Liver (tissue), 9 donors: ENCODE results near the gene FRYL. TPM values are rescaled to one million over a fixed set of nuclear protein-coding genes. Genes with fewer than 3 reads are reported as not detected.

Experiments
- DNase-seq: peaks from one replicate; pipeline ENCODE4 v3.0.0-alpha.2; 2017; ENCODE audit warnings: low spot score
- H3K27ac ChIP-seq, 2 donors: one replicate each; pipeline ENCODE4 v1.7.0; 2013; ENCODE audit warnings: inconsistent platforms in 2 of 2, low read length in 2 of 2, control low read depth in 1 of 2, low read depth in 1 of 2, mild to moderate bottlenecking in 1 of 2
- H3K27me3 ChIP-seq, 4 donors: one replicate each; pipeline versions ENCODE4 v1.6.1 to v1.7.0; 2013; ENCODE audit warnings: low read length in 3 of 4, inconsistent platforms in 1 of 4, mild to moderate bottlenecking in 1 of 4, moderate library complexity in 1 of 4; ENCODE audit not compliant: control insufficient read depth in 4 of 4, insufficient read depth in 4 of 4
- H3K36me3 ChIP-seq, 4 donors: one replicate each; pipeline versions ENCODE4 v1.6.1 to v1.7.0; 2013; ENCODE audit warnings: low read length in 3 of 4, mild to moderate bottlenecking in 3 of 4, low read depth in 1 of 4, moderate library complexity in 1 of 4; ENCODE audit not compliant: control insufficient read depth in 4 of 4, insufficient read depth in 3 of 4
- H3K4me1 ChIP-seq, 4 donors: one replicate each; pipeline versions ENCODE4 v1.6.1 to v1.7.0; 2013; ENCODE audit warnings: low read length in 3 of 4, mild to moderate bottlenecking in 3 of 4, moderate library complexity in 1 of 4; ENCODE audit not compliant: control insufficient read depth in 4 of 4, insufficient read depth in 4 of 4
- H3K4me3 ChIP-seq, 3 donors: one replicate each; pipeline versions ENCODE4 v1.6.1 to v1.7.0; 2013; ENCODE audit warnings: low read length in 3 of 3, control low read depth in 1 of 3, low read depth in 1 of 3, mild to moderate bottlenecking in 1 of 3
- H3K9ac ChIP-seq, 2 donors: one replicate each; pipeline ENCODE4 v1.7.0; 2013; ENCODE audit warnings: low read length in 2 of 2, mild to moderate bottlenecking in 2 of 2, moderate library complexity in 2 of 2, control low read depth in 1 of 2, low read depth in 1 of 2
- H3K9me3 ChIP-seq, 4 donors: one replicate each; pipeline versions ENCODE4 v1.6.1 to v1.7.0; 2013; ENCODE audit warnings: low read length in 3 of 4; ENCODE audit not compliant: control insufficient read depth in 4 of 4
- ATF3 ChIP-seq: IDR thresholded peaks from 2 replicates; pipeline ENCODE4 v1.6.1; 2016; ENCODE audit warnings: antibody characterized with exemption
- CTCF ChIP-seq: fragments of 150-350 bp; IDR thresholded peaks from 2 replicates; pipeline ENCODE4 v1.5.1; 2017; ENCODE audit warnings: improper control_type of control experiment, low read depth, low read length; ENCODE audit not compliant: missing input control
- EGR1 ChIP-seq, 2 donors: IDR thresholded peaks; 2 replicates each; pipeline ENCODE4 v1.6.1; 2016 to 2018; ENCODE audit warnings: antibody characterized with exemption in 2 of 2, low read depth in 2 of 2
- FOXA1 ChIP-seq: IDR thresholded peaks from 2 replicates; pipeline ENCODE4 v1.6.1; 2016; ENCODE audit warnings: antibody characterized with exemption
- FOXA2 ChIP-seq: IDR thresholded peaks from 2 replicates; pipeline ENCODE4 v1.6.1; 2016; ENCODE audit warnings: antibody characterized with exemption
- GABPA ChIP-seq, 2 donors: IDR thresholded peaks in 1 of 2; conservative IDR thresholded peaks in 1 of 2; 2 replicates each; pipeline ENCODE4 v1.6.1; 2016; ENCODE audit warnings: antibody characterized with exemption in 2 of 2, mild to moderate bottlenecking in 1 of 2, moderate library complexity in 1 of 2
- HNF4A ChIP-seq, 2 donors: conservative IDR thresholded peaks; 2 replicates each; pipeline ENCODE4 v1.6.1; 2016; ENCODE audit warnings: antibody characterized with exemption in 2 of 2, mild to moderate bottlenecking in 2 of 2
- HNF4G ChIP-seq: IDR thresholded peaks from 2 replicates; pipeline ENCODE4 v1.6.1; 2016; ENCODE audit warnings: antibody characterized with exemption
- JUND ChIP-seq, 2 donors: IDR thresholded peaks; 2 replicates each; pipeline ENCODE4 v1.6.1; 2016; ENCODE audit warnings: antibody characterized with exemption in 2 of 2
- MAX ChIP-seq: IDR thresholded peaks from 2 replicates; pipeline ENCODE4 v1.6.1; 2016; ENCODE audit warnings: antibody characterized with exemption
- NR2F2 ChIP-seq: IDR thresholded peaks from 2 replicates; pipeline ENCODE4 v1.6.1; 2016; ENCODE audit warnings: antibody characterized with exemption
- RAD21 ChIP-seq, 2 donors: IDR thresholded peaks; 2 replicates each; pipeline ENCODE4 v1.6.1; 2016; ENCODE audit warnings: antibody characterized with exemption in 2 of 2, mild to moderate bottlenecking in 2 of 2
- REST ChIP-seq: IDR thresholded peaks from 2 replicates; pipeline ENCODE4 v1.6.1; 2016; ENCODE audit warnings: antibody characterized with exemption, mild to moderate bottlenecking
- RXRA ChIP-seq, 2 donors: IDR thresholded peaks; 2 replicates each; pipeline ENCODE4 v1.6.1; 2017 to 2018; ENCODE audit warnings: antibody characterized with exemption in 2 of 2, mild to moderate bottlenecking in 1 of 2
- SP1 ChIP-seq: IDR thresholded peaks from 2 replicates; pipeline ENCODE4 v1.6.1; 2018; ENCODE audit warnings: antibody characterized with exemption, mild to moderate bottlenecking
- TAF1 ChIP-seq: conservative IDR thresholded peaks from 2 replicates; pipeline ENCODE4 v1.6.1; 2016; ENCODE audit warnings: antibody characterized with exemption, mild to moderate bottlenecking
- YY1 ChIP-seq: IDR thresholded peaks from 2 replicates; pipeline ENCODE4 v1.6.1; 2016; ENCODE audit warnings: antibody characterized with exemption, mild to moderate bottlenecking
- ZBTB33 ChIP-seq: IDR thresholded peaks from 2 replicates; pipeline ENCODE4 v1.6.1; 2016; ENCODE audit warnings: antibody characterized with exemption
- WGBS: extraction: QIAGEN DNeasy Blood & Tissue Kit; methylation state at CpG from one replicate; pipeline ENCODE4 v1.1.7; 2013; 5-methylcytosine and 5-hydroxymethylcytosine counted together
- polyA plus RNA-seq, 2 donors: library from polyadenylated mRNA; stranded (reverse) in 1 of 2; unstranded in 1 of 2; fragments of 200-250 nt in 1 of 2; fragments of >200 nt in 1 of 2; fragmentation: Nextera tagmentation in 1 of 2; extraction: Ambion mirVana in 1 of 2; gene quantifications; one replicate each; pipeline versions ENCODE4 v1.2.1 to v1.2.3, GENCODE V29; 2013 to 2015
- total RNA-seq, 2 donors: library from RNA; depleted of rRNA; stranded (reverse); fragments of >200 nt; gene quantifications; one replicate each; pipeline ENCODE4 v1.2.3, GENCODE V29; 2014
- donor health status: healthy.
- donor health status: healthy.
- donor health status: healthy.
- donor health status: healthy.
- donor health status: healthy.

Gene FRYL
- total and polyA plus RNA-seq, 4 donors, result 5.3 to 79.0 (median 27.2) TPM

GRCh38 chr4:48470137-48470536 is 309.9 kb downstream of the FRYL start:
- Histone ChIP-seq H3K9ac (no peak overlapping the region), H3K9me3 (no peaks in the 10 kb centered on the region), H3K27ac (no peak overlapping the region), H3K27me3 (no peaks in the 10 kb centered on the region), H3K4me1 (no peaks in the 10 kb centered on the region), H3K4me3 (no peak overlapping the region), H3K36me3 (no peaks in the 10 kb centered on the region)
- DNase-seq, result no peak
- TF ChIP-seq FOXA1, result no peak
- no peak for TF ChIP-seq EGR1 (IDR thresholded peaks at IDR 0.05; ENCODE audit: low read depth in 2 of 2)
- TF ChIP-seq ATF3, result no peak
- no peak for TF ChIP-seq SP1
- 75% methylated on average over 1 of the region's 1 CpG for WGBS

GRCh38 chr4:48467891-48468290 is 312.2 kb downstream of the FRYL start:
- TF ChIP-seq REST, result no peak
- TF ChIP-seq RAD21 (IDR thresholded peaks at IDR 0.05), result no peak
- no peak for TF ChIP-seq GABPA (IDR thresholded peaks at IDR 0.05 in 1 of 2, conservative IDR thresholded peaks at IDR 0.05 in 1 of 2)
- no peak for TF ChIP-seq CTCF
- TF ChIP-seq FOXA1, result no peak
- no peak for TF ChIP-seq NR2F2
- no peak for TF ChIP-seq MAX
- no peak for TF ChIP-seq EGR1 (IDR thresholded peaks at IDR 0.05; ENCODE audit: low read depth in 2 of 2)
- TF ChIP-seq ATF3, result no peak
- no peak for TF ChIP-seq HNF4G
- no peak for TF ChIP-seq JUND (IDR thresholded peaks at IDR 0.05)
- no peak for TF ChIP-seq SP1
- no peak for TF ChIP-seq FOXA2
- no peak for TF ChIP-seq YY1
- TF ChIP-seq ZBTB33, result no peak
- TF ChIP-seq TAF1, result no peak
- TF ChIP-seq RXRA (IDR thresholded peaks at IDR 0.05), result no peak
- TF ChIP-seq HNF4A (conservative IDR thresholded peaks at IDR 0.05), result no peak
- H3K4me3 ChIP-seq, result no peak overlapping the region
- H3K4me1 ChIP-seq, result no peaks in the 10 kb centered on the region
- DNase-seq, result no peak
- no peaks in the 10 kb centered on the region for H3K36me3 ChIP-seq
- H3K9ac ChIP-seq, result no peak overlapping the region
- no peak overlapping the region for H3K27ac ChIP-seq
- no peaks in the 10 kb centered on the region for H3K27me3 ChIP-seq
- H3K9me3 ChIP-seq, result peaks cover 0 to 4% (median 0%) of the 10 kb centered on the region in 4 donors
- 65% methylated on average over 5 of the region's 5 CpGs for WGBS
